ENCODE data around the gene TRIM38. TPM values are rescaled to one million over a fixed set of nuclear protein-coding genes. Genes with fewer than 3 reads are reported as not detected.
"Not testable (repeated sequence)": the region's sequence is repeated elsewhere in the genome, so short reads cannot be mapped to it uniquely, and the experiment has no call there.

TRIM38 gene
- total RNA-seq, 1 donor from 2014 or later = 0.77 TPM

GRCh38 chr6:25943887-25944286 lies 18.7 kb upstream of the TRIM38 start:
- H3K9me3 Mint-ChIP-seq = peaks cover 8% of the 10 kb centered on the region
- no peak for DNase-seq (ENCODE audit: low read depth, low spot score)
- H3K4me3 Mint-ChIP-seq = no peak overlapping the region
- H3K36me3 Mint-ChIP-seq (ENCODE audit: low read depth) = no peaks in the 10 kb centered on the region
- H3K27ac Mint-ChIP-seq (ENCODE audit: unreplicated experiment) = no peak overlapping the region
- TF ChIP-seq CTCF (conservative IDR thresholded peaks at IDR 0.05) = no peak
- H3K27me3 Mint-ChIP-seq (ENCODE audit: low read depth) = no peaks in the 10 kb centered on the region
- no peaks in the 10 kb centered on the region for H3K4me1 Mint-ChIP-seq

GRCh38 chr6:25944688-25945574 lies 17.7 kb upstream of the TRIM38 start:
- Mint-ChIP-seq H3K27ac (ENCODE audit: unreplicated experiment) (no peak overlapping the region), H3K36me3 (ENCODE audit: low read depth) (no peaks in the 10 kb centered on the region), H3K4me3 (no peak overlapping the region), H3K4me1 (no peaks in the 10 kb centered on the region), H3K27me3 (ENCODE audit: low read depth) (no peaks in the 10 kb centered on the region), H3K9me3 (peaks cover 8% of the 10 kb centered on the region)
- no peak for TF ChIP-seq CTCF (conservative IDR thresholded peaks at IDR 0.05)
- no peak for DNase-seq (ENCODE audit: low read depth, low spot score)

- H3K27ac Mint-ChIP-seq (ENCODE audit: unreplicated experiment) = not testable (repeated sequence)
Measured at GRCh38 chr6:25945738-25946137, 16.9 kb upstream of the TRIM38 start.

GRCh38 chr6:25946631-25947030 lies 16.0 kb upstream of the TRIM38 start:
- H3K4me3 Mint-ChIP-seq = no peak overlapping the region
- no peaks in the 10 kb centered on the region for H3K4me1 Mint-ChIP-seq
- no peak for DNase-seq (ENCODE audit: low read depth, low spot score)
- H3K27me3 Mint-ChIP-seq (ENCODE audit: low read depth) = no peaks in the 10 kb centered on the region
- H3K36me3 Mint-ChIP-seq (ENCODE audit: low read depth) = peaks cover 2% of the 10 kb centered on the region
- H3K9me3 Mint-ChIP-seq = peaks cover 11% of the 10 kb centered on the region
- H3K27ac Mint-ChIP-seq (ENCODE audit: unreplicated experiment) = no peak overlapping the region
- TF ChIP-seq CTCF (conservative IDR thresholded peaks at IDR 0.05) = no peak

More at GRCh38 chr6:25945738-25946137, 16.9 kb upstream of the TRIM38 start:
- H3K9me3 Mint-ChIP-seq = peaks cover 11% of the 10 kb centered on the region
- H3K27me3 Mint-ChIP-seq (ENCODE audit: low read depth); DNase-seq (ENCODE audit: low read depth, low spot score); H3K4me3 Mint-ChIP-seq; H3K4me1 Mint-ChIP-seq; H3K36me3 Mint-ChIP-seq (ENCODE audit: low read depth): not testable (repeated sequence)

GRCh38 chr6:25947492-25947891 lies 15.1 kb upstream of the TRIM38 start:
- H3K4me1 Mint-ChIP-seq; DNase-seq (ENCODE audit: low read depth, low spot score); H3K27ac Mint-ChIP-seq (ENCODE audit: unreplicated experiment); H3K27me3 Mint-ChIP-seq (ENCODE audit: low read depth); H3K36me3 Mint-ChIP-seq (ENCODE audit: low read depth); H3K4me3 Mint-ChIP-seq: not testable (repeated sequence)
- H3K9me3 Mint-ChIP-seq = peaks cover 11% of the 10 kb centered on the region

GRCh38 chr6:25949695-25950094 lies 12.9 kb upstream of the TRIM38 start:
- Mint-ChIP-seq H3K27ac (ENCODE audit: unreplicated experiment) (no peak overlapping the region), H3K27me3 (ENCODE audit: low read depth) (no peaks in the 10 kb centered on the region), H3K4me3 (no peak overlapping the region), H3K36me3 (ENCODE audit: low read depth) (peaks cover 2% of the 10 kb centered on the region), H3K9me3 (peaks cover 14% of the 10 kb centered on the region), H3K4me1 (no peaks in the 10 kb centered on the region)
- DNase-seq (ENCODE audit: low read depth, low spot score) = no peak
- TF ChIP-seq CTCF (conservative IDR thresholded peaks at IDR 0.05) = no peak
